ENCODE measurements around the gene HOXA9. TPM values are rescaled to one million over a fixed set of nuclear protein-coding genes. Genes with fewer than 3 reads are reported as not detected.

HOXA9 gene
- polyA plus RNA-seq, 2 of the 4 experiments (the other 2 are of a cell fraction): 1.4 TPM

DNA sequence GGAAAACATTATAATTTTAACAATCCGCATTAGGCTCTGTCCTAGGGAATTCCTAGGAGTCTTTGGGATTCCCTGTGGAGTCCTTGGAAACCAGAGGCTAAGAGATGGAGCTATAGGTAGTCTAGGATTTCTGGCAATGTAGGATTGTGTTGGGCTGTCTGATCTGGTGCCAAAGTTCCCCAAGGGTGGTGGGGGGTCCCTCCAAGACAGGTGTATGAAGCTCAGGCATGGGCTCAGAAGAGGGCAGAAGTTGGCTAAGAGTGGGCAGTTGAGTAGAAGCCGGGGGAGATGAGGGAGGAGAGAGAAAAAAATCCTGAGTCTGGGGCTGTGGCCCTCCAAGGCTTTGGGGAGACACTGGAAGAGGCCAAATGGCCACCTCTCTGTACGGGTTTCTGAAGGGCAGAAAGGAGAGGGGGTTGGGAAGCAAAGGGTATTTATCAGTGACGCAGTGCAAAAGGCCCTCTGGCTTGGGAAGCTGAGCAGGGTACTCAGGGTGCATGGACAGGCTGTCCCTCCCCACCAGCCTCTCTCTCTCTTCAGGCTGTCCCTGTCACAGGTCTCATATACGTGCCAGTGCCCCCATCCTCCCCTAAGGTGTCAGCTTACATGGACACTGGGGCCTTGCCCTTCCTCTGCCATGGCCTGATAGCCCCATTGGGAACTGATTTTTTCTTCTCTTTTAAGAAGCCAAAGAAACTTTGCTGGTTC is 18.7 kb downstream of the HOXA9 start:
- Histone ChIP-seq H3K4me1 (peaks cover 18% of the 10 kb centered on the region), H3K4me3 (no peak overlapping the region), H3K4me2 (no peak overlapping the region), H3K9me3 (no peaks in the 10 kb centered on the region), H3K27ac (no peak overlapping the region)
- DNase-seq (ENCODE audit: low read depth in 1 of 2, low spot score in 1 of 2) (no peak), FAIRE-seq (no peak), ATAC-seq (no peak)
- TF ChIP-seq KDM5A (IDR thresholded peaks at IDR 0.05) (no peak), EHMT2 (IDR thresholded peaks at IDR 0.05; ENCODE audit: low read depth) (no peak), TP53 (CRISPR knock-in tag; IDR thresholded peaks at IDR 0.05) (no peak), TFCP2L1 (CRISPR knock-in tag; IDR thresholded peaks at IDR 0.05) (no peak), SMC3 (IDR thresholded peaks at IDR 0.05) (no peak), KDM1A (IDR thresholded peaks at IDR 0.05; ENCODE audit: low read depth) (no peak), POLR2AphosphoS2 (conservative IDR thresholded peaks at IDR 0.05; ENCODE audit: low read length) (no peak), FOSL2 (IDR thresholded peaks at IDR 0.05) (no peak), FOSL2 (CRISPR knock-in tag; IDR thresholded peaks at IDR 0.05) (no peak), JUN (IDR thresholded peaks at IDR 0.05) (no peak), NFE2L2 (conservative IDR thresholded peaks at IDR 0.05; ENCODE audit: low read length) (no peak), FOXS1 (CRISPR knock-in tag; IDR thresholded peaks at IDR 0.05) (no peak), SREBF2 (IDR thresholded peaks at IDR 0.05) (no peak), HOXB5 (CRISPR knock-in tag; IDR thresholded peaks at IDR 0.05) (no peak), EHF (CRISPR knock-in tag; IDR thresholded peaks at IDR 0.05) (no peak), RFX5 (IDR thresholded peaks at IDR 0.05) (no peak), HDAC2 (IDR thresholded peaks at IDR 0.05) (no peak), RAD21 (conservative IDR thresholded peaks at IDR 0.05 in 1 of 2, IDR thresholded peaks at IDR 0.05 in 1 of 2) (no peak)
- TF ChIP-seq, protein P1, sequence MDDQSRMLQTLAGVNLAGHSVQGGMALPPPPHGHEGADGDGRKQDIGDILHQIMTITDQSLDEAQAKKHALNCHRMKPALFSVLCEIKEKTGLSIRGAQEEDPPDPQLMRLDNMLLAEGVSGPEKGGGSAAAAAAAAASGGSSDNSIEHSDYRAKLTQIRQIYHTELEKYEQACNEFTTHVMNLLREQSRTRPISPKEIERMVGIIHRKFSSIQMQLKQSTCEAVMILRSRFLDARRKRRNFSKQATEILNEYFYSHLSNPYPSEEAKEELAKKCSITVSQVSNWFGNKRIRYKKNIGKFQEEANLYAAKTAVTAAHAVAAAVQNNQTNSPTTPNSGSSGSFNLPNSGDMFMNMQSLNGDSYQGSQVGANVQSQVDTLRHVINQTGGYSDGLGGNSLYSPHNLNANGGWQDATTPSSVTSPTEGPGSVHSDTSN (IDR thresholded peaks at IDR 0.05): no peak
- TF ChIP-seq, protein P2, sequence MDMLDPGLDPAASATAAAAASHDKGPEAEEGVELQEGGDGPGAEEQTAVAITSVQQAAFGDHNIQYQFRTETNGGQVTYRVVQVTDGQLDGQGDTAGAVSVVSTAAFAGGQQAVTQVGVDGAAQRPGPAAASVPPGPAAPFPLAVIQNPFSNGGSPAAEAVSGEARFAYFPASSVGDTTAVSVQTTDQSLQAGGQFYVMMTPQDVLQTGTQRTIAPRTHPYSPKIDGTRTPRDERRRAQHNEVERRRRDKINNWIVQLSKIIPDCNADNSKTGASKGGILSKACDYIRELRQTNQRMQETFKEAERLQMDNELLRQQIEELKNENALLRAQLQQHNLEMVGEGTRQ (IDR thresholded peaks at IDR 0.05): no peak
- WGBS (ENCODE audit: missing lambda C conversion rate): 82% methylated on average over 5 of the region's 5 CpGs
- ChIA-PET CTCF (interaction anchor here (0.8 to 11.1 kb wide), 4 partner anchors 17 to 778 kb away, joined by 3 to 160 read pairs (median 34); partner anchors contain the start of gene HOXA9), POLR2A (no interaction called here)

DNA sequence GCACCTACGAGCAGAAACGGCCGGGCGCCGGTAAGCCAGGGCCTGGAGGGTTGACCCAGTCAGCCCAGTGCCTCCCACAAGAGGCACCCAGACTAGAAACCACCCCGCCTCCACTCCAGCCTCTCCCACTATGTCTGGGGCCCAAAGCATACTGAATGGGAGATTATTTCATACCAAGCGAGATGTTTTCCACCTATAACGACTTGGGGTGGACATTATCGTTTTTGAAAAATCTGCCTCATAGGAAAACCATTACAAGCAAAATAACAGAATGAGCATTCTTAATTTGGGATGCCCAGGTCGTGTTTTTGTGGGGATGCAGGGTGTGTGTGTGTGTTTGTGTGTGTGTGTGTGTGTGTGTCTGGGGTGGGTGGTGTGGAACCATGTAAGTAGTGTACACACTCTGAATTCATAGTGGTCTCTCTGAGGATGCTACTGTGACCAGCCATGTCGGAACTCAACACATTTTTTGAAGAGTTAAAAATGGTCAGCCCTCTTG is 19.4 kb downstream of the HOXA9 start:
- no peak for ATAC-seq
- no peak for DNase-seq (ENCODE audit: low read depth in 1 of 2, low spot score in 1 of 2)
- Histone ChIP-seq H3K4me2 (no peak overlapping the region), H3K27ac (no peak overlapping the region), H3K4me1 (peaks cover 17% of the 10 kb centered on the region), H3K9me3 (no peaks in the 10 kb centered on the region), H3K4me3 (no peak overlapping the region)
- POLR2A ChIA-PET: no interaction called here
- no peak for FAIRE-seq
- 88% methylated on average over 11 of the region's 11 CpGs for WGBS (ENCODE audit: missing lambda C conversion rate)
- TF ChIP-seq RCOR1 (IDR thresholded peaks at IDR 0.05; ENCODE audit: low read depth, low read length) (no peak), HDAC2 (IDR thresholded peaks at IDR 0.05) (no peak), ZC3H11A (IDR thresholded peaks at IDR 0.05) (no peak), MYC (IDR thresholded peaks at IDR 0.05; ENCODE audit: borderline replicate concordance, low read length) (no peak), KDM5A (IDR thresholded peaks at IDR 0.05) (no peak), TFCP2L1 (CRISPR knock-in tag; IDR thresholded peaks at IDR 0.05) (no peak), SMC3 (IDR thresholded peaks at IDR 0.05) (no peak), ESRRA (IDR thresholded peaks at IDR 0.05; ENCODE audit: borderline replicate concordance, low read length) (no peak)
- CTCF ChIA-PET: interaction anchor here (1.2 to 11.1 kb wide), 4 partner anchors 15 to 464 kb away, joined by 3 to 160 read pairs (median 68); partner anchors contain the start of genes HOXA4 and HOXA9

Data from A549 (cell line).